Activated CD8-positive, alpha-beta memory T cell treated with anti-CD3 and anti-CD28 coated beads, Interleukin-2, amount 50 U/mL, for 1 hour (primary cell): Measurements from ENCODE around the gene ROBO1.
"Not testable (repeated sequence)": the region's sequence is repeated elsewhere in the genome, so short reads cannot be mapped to it uniquely, and the experiment has no call there.

ENCODE experiments used
- DNase-seq: peaks from one replicate; pipeline ENCODE4 v3.0.0-alpha.2; 2020; ENCODE audit errors: extremely low read depth

ROBO1 gene

GRCh38 chr3:79369306-79369705, 398.5 kb downstream of the ROBO1 start:
- no peak for DNase-seq

- DNase-seq: no peak
These were observed 399.4 kb downstream of the ROBO1 start for GRCh38 chr3:79368403-79368802.

- DNase-seq: no peak
These were observed 400.0 kb downstream of the ROBO1 start for GRCh38 chr3:79367803-79368202.

DNA sequence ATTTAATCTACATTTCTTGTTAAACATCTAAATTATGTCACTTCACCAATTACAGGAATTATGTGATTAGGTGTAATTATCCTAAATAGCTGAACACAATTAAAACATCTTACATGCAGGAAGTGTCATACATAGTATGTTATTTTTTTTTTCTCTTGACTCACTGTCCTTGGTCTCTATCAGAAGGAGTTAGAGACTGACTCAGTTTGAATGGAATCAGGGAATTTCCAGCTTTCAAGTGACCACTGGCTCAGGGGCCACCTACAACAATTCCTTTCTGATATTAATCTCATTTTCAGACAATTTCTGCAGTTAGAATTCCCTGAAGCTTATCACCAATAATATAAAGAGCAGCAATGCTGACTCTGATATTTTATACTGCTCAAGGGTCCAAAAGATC, 400.7 kb downstream of the ROBO1 start:
- DNase-seq: no peak

DNA sequence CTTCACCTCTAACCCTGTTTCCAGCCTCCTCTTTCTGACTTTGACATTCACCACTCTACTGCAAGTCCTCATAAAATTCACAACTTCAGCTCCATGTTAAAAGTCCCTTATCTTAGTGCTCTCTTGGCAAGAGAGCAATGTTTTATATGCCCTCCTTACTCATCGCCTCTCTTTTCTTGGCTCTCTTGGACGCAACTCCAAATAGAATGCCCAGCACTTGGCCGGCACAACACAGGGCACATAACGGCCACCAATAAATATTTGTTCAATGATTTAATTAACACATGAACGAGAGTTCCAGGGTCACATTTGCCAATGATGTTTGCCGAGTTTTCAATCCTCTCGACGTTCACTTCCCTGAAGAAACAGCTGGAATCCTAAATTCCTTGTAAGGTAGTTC, 401.4 kb downstream of the ROBO1 start:
- DNase-seq: no peak

DNA sequence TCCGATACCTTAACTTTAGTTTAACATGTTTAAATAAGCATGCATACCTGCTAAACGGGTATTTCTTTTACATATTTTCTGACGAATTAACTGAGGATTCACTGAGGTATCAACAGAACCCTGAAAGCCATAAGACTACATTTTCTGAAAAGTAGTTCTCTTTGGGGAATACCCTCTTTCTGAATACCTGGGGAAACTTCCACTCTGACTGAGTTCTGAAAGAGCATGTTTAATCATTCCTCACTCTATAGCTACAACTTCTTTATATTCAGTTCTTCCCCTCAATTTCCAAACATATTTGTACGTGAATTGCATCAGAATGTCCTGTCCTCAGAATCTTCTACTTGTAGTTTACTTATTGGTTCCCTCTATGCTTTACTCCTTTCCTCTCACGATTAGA, 403.0 kb downstream of the ROBO1 start:
- no peak for DNase-seq

DNA sequence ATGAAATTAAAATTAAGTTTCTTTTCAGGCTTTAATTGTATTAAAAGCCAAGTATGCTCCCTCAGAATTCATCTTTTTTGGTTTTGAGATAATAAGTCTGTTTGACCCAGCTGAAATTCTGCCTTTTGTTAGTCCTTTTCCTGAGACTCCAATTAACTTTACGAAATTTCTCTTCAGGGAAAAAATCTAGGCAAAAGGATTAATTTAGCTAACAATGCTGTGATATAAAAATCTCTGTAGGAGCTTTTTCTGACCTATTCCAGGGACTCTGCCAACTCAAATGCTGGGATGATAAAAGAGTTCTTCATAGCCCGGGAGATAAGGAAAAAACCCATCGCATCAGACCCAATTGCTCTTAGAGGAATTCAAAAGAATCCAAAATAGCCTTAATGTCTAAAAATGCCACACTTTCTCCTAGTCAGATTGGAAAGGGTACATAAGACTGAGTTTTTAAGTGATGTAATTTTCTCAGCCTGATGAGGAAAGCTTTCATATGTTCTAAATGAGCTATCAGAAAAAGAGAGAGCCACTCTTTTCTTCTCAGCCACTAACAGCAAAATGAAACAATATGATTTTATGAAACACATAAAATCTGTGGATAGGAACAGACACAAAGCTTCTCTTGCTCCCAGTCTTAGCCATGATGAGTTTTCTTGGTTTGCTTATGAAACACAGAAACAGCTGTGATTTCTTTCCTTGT, 405.1 kb downstream of the ROBO1 start:
- no peak for DNase-seq

DNA sequence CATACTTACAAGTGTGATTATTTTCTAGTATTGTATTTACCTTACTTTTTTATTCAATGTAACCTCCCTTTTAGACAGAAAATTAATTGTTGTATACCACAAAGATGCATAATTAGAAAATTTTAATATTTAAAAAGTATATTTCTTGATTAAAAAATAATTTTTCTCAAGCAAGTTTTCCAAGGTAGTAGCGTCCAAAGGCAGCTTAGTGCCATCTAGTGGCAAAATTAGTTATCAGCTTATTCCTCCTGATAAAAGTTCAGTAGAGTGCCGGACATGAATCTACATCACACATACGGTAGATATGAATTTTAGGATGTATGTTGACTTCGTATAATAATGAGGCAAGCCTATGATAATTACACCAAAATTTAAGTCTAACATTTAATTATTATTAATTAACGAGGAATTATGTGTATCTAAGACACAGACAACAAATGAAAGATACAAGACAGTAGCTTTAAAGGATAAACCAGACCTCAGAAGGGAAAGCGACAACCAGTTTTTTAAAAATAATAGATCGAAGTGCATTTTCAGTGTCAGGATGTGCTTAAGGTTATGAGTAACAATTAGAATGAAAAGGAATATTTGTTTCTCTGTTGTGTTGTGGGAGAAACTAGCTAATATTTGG, 405.9 kb downstream of the ROBO1 start:
- no peak for DNase-seq

- DNase-seq: no peak
These were observed 409.5 kb downstream of the ROBO1 start for GRCh38 chr3:79358327-79358726.

DNA sequence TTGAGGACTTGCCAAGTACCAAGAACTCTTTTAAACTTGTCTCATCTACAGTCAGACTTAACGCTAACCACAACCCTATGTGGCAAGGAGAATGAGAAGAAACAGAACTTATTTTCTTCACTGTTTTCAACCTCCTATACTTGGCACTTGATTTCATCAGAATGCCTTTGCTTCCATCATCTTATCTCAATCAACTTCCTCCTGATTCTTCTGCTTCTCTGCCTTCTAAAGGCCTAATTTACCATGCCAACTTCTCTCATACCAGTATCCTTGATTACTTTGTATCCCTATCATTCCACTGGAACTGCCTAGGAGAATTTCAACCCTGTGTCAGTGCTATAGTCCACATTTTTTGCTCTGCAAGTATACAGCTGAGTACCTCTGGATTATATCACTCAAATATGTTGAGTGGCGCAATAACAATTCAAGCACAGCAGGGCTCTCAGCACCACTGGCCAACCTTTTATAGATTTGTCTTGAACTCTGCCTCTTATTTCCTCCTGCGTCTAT, 413.6 kb downstream of the ROBO1 start:
- no peak for DNase-seq

DNA sequence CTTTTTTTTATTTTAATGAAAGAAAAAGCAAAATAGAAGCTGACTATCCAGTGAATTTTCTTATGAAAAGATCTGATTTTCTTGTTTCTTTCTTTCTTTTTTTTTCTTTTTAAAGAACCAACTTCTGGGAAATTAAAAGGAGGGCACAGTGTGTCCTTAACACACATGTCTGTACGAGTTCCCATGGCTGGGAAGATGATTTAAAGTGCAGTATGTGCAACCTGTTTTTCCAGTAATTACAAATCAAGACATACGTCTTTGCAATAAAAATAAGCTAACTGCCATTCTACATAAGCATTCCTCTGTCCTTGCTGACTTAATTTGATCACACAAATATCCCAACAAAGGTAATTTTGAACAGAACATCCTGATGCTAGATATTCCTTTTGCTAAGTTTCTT, 416.1 kb downstream of the ROBO1 start:
- DNase-seq: no peak

- DNase-seq: no peak
These were observed 422.6 kb downstream of the ROBO1 start for GRCh38 chr3:79344876-79345871.

GRCh38 chr3:79341961-79342360, 425.8 kb downstream of the ROBO1 start:
- no peak for DNase-seq

DNA sequence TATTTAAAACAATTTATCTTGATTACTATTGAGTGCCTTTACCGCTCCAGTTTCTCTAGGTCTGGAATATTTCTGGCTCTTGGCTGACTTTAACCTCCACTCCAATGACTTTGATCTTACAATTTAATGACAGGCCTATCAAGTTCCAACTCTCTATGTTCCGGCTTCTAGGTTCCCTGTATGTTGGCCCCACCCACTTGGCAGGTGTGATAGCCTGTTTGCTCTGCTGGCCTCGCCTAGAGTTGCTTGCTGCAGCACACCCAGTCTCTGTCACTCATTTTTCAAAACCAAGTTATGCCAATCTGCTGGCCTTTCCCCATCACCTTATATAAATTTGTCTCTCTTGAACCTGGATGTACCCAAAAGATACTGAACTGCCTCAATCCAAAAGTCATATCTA, 428.0 kb downstream of the ROBO1 start:
- DNase-seq: no peak

GRCh38 chr3:79337798-79338197, 430.0 kb downstream of the ROBO1 start:
- DNase-seq: no peak

- no peak for DNase-seq
These were observed 438.6 kb downstream of the ROBO1 start for GRCh38 chr3:79329154-79329553.

GRCh38 chr3:79326642-79327041, 441.2 kb downstream of the ROBO1 start:
- DNase-seq: no peak

DNA sequence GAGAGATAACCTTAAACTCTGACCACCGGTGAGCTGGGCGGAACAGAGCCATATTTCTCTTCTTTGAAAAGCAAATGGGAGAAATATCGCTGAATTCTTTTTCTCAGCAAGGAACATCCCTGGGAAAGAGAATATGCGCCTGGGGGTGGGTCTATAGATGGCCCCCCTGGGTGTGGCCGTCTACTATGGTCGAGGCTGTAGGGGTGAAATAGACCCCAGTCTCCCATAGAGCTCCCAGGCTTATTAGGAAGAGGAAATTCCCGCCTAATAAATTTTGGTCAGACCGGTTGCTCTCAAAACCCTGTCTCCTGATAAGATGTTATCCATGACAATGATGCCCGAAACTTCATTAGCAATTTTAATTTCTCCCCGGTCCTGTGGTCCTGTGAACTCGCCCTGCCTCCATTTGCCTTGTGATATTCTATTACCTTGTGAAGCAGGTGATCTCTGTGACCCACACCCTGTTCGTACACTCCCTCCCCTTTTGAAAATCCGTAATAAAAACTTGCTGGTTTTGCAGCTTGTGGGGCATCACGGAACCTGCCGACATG, 441.9 kb downstream of the ROBO1 start:
- not testable (repeated sequence) for DNase-seq

GRCh38 chr3:79317551-79318518, 450.0 kb downstream of the ROBO1 start:
- no peak for DNase-seq

DNA sequence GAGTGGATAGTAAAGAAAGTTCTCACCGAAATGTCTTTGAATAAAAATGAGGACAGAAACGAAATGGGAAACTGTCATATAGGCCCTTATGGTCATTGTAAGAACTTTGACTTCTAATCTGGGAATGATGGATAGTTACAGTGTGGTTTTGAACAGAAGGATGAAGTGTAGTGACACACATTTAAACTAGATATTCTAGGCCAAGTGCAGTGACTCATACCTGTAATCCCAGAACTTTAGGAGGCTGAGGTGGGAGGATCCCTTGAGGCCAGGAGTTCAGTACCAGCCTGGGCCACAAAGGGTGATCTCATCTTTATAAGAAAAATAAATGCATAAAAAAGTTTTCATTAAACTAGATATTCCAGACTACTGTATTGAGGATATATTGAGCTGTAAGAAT, 452.8 kb downstream of the ROBO1 start:
- no peak for DNase-seq

- DNase-seq: no peak
These were observed 453.3 kb downstream of the ROBO1 start for GRCh38 chr3:79314544-79314943.
